HG03159 (cell line): ENCODE results near the gene ZYG11A.
"Not testable (repeated sequence)": the region's sequence is repeated elsewhere in the genome, so short reads cannot be mapped to it uniquely, and the experiment has no call there.

Experiments used
- ATAC-seq: cut with Tn5 transposase; IDR thresholded peaks from one replicate; pipeline ENCODE4 v1.9.1; 2021; ENCODE audit warnings: mild to moderate bottlenecking, moderate library complexity; ENCODE audit not compliant: unreplicated experiment

The ZYG11A gene

GRCh38 chr1:52869727-52870126 lies 27.2 kb downstream of the ZYG11A start:
- ATAC-seq: not testable (repeated sequence)

GRCh38 chr1:52876843-52877242 lies 34.3 kb downstream of the ZYG11A start:
- no peak for ATAC-seq

- no peak for ATAC-seq
Measured at GRCh38 chr1:52877554-52877953, 35.0 kb downstream of the ZYG11A start.

GRCh38 chr1:52880206-52880605 lies 37.6 kb downstream of the ZYG11A start:
- no peak for ATAC-seq

GRCh38 chr1:52887483-52887882 lies 44.9 kb downstream of the ZYG11A start:
- ATAC-seq: no peak

GRCh38 chr1:52892424-52893215 lies 50.1 kb downstream of the ZYG11A start:
- no peak for ATAC-seq

- ATAC-seq: no peak
Measured at GRCh38 chr1:52899445-52899894, 56.9 kb downstream of the ZYG11A start.

DNA sequence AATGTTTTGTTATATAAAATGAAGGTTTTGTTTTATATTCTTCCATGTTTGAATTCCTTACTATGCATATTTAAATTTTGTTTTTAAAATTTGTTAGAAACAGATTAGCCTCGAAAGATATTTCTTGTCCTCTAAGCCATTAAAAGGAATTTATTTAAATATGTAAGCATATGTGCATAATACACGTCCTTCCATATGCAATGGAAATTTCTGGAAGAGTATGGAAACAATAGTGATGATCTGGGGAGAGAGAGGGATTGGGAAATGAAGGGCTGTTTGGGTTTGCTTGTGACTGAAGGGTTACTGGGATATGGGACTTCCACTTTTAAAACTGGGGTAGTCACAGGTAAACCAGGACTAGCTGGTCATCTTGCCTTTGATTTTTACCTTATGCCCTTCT lies 57.8 kb downstream of the ZYG11A start:
- ATAC-seq: no peak

- ATAC-seq: no peak
Measured at GRCh38 chr1:52901384-52901783, 58.8 kb downstream of the ZYG11A start.

DNA sequence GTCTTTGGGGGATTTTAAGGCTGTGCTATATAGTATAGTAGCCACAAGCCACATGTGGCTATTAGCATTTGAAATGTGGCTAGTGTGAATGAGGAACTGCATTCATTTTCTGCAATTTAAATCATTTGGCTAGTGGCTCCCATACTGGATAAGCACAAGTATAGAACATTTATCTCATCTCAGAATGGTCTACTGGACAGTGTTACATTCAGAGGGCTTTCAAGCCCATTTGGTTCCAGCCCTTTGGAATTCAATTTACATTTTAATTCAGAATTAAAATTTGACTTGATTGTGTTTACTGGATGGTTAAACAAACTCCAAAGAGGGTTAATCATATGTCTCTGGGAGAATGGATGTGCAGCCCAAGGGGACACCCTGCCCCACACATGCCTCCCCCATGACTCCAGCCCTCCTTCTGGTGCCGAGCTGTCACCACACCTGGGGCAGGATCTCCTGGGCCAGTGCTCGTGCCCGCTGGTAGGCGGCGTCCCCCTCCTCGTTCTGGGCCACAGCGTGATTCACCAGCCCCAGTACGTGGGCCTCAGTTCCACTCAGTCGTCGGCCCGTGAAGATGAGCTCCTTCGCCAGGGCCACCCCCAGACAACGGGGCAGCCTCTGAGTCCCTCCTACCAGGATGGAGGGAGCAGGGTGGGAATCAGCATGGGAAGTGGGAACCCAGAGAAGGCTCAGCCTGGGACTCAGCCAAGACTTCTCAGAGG lies 61.8 kb downstream of the ZYG11A start:
- no peak for ATAC-seq

DNA sequence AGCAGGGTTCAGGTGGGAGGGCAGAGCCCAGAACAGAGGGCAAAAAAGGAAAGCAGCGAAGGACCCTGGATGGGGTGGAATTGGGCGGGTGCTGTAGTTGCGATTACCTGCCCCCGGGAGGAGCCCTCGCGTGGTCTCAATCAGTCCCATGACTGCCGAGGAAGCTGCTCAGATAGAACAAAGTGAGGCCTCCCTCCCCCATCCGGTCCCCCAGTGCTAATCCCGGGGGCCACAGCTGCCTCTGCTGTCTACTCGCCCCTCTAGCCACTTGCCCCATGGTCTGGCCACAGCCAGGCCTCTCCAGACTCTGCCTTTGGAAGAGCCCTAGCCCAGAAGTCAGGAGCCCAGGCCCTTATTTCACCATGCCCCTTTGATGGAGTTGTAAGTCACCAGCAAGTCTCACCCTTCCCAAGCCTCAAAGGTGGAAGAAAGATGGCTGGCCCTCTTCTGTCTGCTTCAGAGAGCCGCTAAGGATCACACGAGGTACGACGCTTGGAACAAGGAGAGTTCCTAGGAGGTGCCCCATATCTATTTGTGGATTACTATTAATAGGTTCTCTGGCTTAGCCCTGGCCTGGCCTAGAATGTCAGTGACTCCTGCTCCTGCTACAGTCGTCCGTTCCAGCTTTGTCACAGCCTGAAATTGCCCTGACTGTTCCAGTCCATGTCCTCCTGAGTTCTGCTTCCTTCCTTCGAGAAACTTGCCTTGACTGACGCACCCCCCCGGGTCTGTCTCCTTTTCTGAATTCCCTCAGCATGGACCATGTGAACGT lies 62.6 kb downstream of the ZYG11A start:
- ATAC-seq: peak; percentile 50

GRCh38 chr1:52906135-52906603 lies 63.6 kb downstream of the ZYG11A start:
- ATAC-seq: no peak

DNA sequence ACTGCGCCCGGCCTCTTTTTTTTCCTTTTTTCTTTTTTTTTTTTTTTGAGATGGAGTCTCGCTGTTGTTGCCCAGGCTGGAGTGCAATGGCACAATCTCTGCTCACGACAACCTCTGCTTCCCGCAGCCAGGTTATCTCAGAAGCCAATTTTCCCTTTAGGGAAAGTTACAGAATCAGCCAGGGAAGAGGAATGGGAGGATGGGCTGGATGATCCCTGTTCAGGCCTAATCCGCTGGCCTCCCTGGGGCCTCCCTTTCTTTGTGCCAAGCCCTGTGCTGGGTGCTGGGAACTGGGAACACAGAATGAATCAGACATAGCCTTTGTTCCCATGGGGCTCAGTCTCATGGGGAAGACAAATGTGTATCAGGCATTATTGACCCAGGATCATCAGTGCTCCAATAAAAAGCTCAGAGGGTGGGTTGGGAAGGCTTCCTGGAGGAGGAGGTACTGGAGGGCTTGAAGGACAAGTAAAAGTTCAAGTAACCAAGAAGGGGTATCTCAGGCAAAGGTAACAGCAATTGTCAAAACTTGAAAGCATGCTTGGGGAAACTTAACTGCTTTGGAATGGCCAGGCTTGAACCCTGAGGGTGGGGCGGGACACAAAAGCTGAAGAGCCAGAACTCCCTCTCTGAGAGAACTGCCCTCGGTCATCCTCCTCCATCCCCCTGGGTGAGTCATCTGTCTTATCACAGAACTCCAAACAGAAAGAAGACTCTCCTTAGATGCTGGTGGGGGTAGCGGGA lies 64.7 kb downstream of the ZYG11A start:
- no peak for ATAC-seq

- ATAC-seq: no peak
Measured at GRCh38 chr1:52907812-52908153, 65.2 kb downstream of the ZYG11A start.

- no peak for ATAC-seq
Measured at GRCh38 chr1:52911541-52911940, 69.0 kb downstream of the ZYG11A start.

- no peak for ATAC-seq
Measured at GRCh38 chr1:52913014-52913413, 70.5 kb downstream of the ZYG11A start.

GRCh38 chr1:52913537-52913936 lies 71.0 kb downstream of the ZYG11A start:
- ATAC-seq: no peak

- ATAC-seq: no peak
Measured at GRCh38 chr1:52914463-52914862, 71.9 kb downstream of the ZYG11A start.

- no peak for ATAC-seq
Measured at GRCh38 chr1:52915211-52915854, 72.8 kb downstream of the ZYG11A start.

DNA sequence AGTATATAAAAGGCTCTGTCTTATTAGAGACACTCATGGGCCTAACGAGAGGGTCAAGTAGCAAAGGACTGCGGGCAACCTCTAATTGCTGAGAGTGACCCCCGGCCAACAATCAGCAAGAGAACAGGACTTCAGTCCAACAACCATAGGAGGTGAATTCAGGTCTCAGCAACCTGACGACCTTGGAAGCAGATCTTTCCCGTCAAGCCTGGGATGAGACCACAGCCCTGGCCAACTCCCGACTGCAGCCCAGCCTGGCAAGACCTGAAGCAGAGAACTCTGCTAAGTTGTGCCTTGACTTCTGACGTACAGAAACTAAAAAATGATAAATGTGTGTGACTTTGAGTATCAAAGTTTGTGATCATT lies 73.3 kb downstream of the ZYG11A start:
- no peak for ATAC-seq
